Measurements from ENCODE around the gene MAGI1.
"Not testable (repeated sequence)": the region's sequence is repeated elsewhere in the genome, so short reads cannot be mapped to it uniquely, and the experiment has no call there.

Gene MAGI1

GRCh38 chr3:66033241-66034138, 5.2 kb downstream of the MAGI1 start:
- DNase-seq (ENCODE audit: extremely low read depth, low read depth), result no peak
- no peak for TF ChIP-seq CTCF (IDR thresholded peaks at IDR 0.05; ENCODE audit: low read depth, low read length)

GRCh38 chr3:66031102-66031698, 7.5 kb downstream of the MAGI1 start:
- no peak for DNase-seq (ENCODE audit: extremely low read depth, low read depth)
- TF ChIP-seq CTCF (IDR thresholded peaks at IDR 0.05; ENCODE audit: low read depth, low read length), result no peak

- DNase-seq (ENCODE audit: extremely low read depth, low read depth), result no peak
- TF ChIP-seq CTCF (IDR thresholded peaks at IDR 0.05; ENCODE audit: low read depth, low read length), result no peak
These were observed 9.3 kb downstream of the MAGI1 start for GRCh38 chr3:66029443-66029842.

GRCh38 chr3:66029014-66029413, 9.7 kb downstream of the MAGI1 start:
- TF ChIP-seq CTCF (IDR thresholded peaks at IDR 0.05; ENCODE audit: low read depth, low read length), result no peak
- no peak for DNase-seq (ENCODE audit: extremely low read depth, low read depth)

GRCh38 chr3:66028457-66028856, 10.3 kb downstream of the MAGI1 start:
- no peak for DNase-seq (ENCODE audit: extremely low read depth, low read depth)
- TF ChIP-seq CTCF (IDR thresholded peaks at IDR 0.05; ENCODE audit: low read depth, low read length), result no peak

GRCh38 chr3:66027099-66027498, 11.6 kb downstream of the MAGI1 start:
- not testable (repeated sequence) for DNase-seq (ENCODE audit: extremely low read depth, low read depth)

GRCh38 chr3:66023738-66024385, 14.9 kb downstream of the MAGI1 start:
- no peak for TF ChIP-seq CTCF (IDR thresholded peaks at IDR 0.05; ENCODE audit: low read depth, low read length)
- no peak for DNase-seq (ENCODE audit: extremely low read depth, low read depth)
